HEK293 (cell line): ENCODE measurements around the gene ALAD.

Source experiments
- CTCF ChIA-PET: fragments of 350-600 bp; formaldehyde crosslinking; extraction: SDS; loops from one replicate; lab custom pipeline; 2021; ENCODE audit warnings: antibody characterized with exemption; lab: Yijun Ruan, JAX
- POLR2A ChIA-PET: fragments of 300-600 bp; formaldehyde crosslinking; extraction: SDS; loops from one replicate; lab custom pipeline; 2020; ENCODE audit warnings: antibody characterized with exemption, inconsistent platforms; lab: Yijun Ruan, JAX
- H3K27ac ChIP-seq: fragments of 200-500 bp; sonication (Bioruptor generic); 2 replicates; pipeline ENCODE4 v1.5.1; 2014; ENCODE audit warnings: low read depth, low read length, control low read depth, inconsistent platforms; ENCODE audit errors: extremely low read depth
- H3K36me3 ChIP-seq, 2 experiments: fragments of 200-500 bp in 1 of 2; sonication (Bioruptor generic) in 1 of 2; 1 replicate in 1 of 2; 2 replicates in 1 of 2; pipeline ENCODE4 v1.5.1; 2014 to 2017; ENCODE audit warnings: inconsistent platforms in 2 of 2, low read length in 2 of 2; ENCODE audit not compliant: control insufficient read depth in 2 of 2, insufficient read depth in 1 of 2
- H3K4me1 ChIP-seq: fragments of 200-500 bp; sonication (Bioruptor generic); 2 replicates; pipeline ENCODE4 v1.5.1; 2014; ENCODE audit warnings: mild to moderate bottlenecking, low read length, inconsistent platforms; ENCODE audit not compliant: control insufficient read depth, insufficient read depth
- H3K4me3 ChIP-seq: 2 replicates; pipeline ENCODE4 v1.5.1; 2011; ENCODE audit warnings: low read depth, mild to moderate bottlenecking, control low read depth, low read length, moderate library complexity
- H3K9me3 ChIP-seq: fragments of 200-500 bp; sonication (Bioruptor generic); 2 replicates; pipeline ENCODE4 v1.5.1; 2014; ENCODE audit warnings: low read depth, low read length, inconsistent platforms; ENCODE audit not compliant: control insufficient read depth, insufficient read depth
- PRDM1 ChIP-seq: fragments of 450-650 bp; formaldehyde crosslinking; IDR thresholded peaks from 2 replicates; pipeline ENCODE4; 2016; ENCODE audit warnings: missing biosample characterization, missing genetic modification characterization
- PRDM4 ChIP-seq: fragments of 450-650 bp; formaldehyde crosslinking; IDR thresholded peaks from 2 replicates; pipeline ENCODE4 v1.5.1; 2017; ENCODE audit warnings: missing biosample characterization, missing genetic modification characterization
- TCF7L2 ChIP-seq: IDR thresholded peaks from 2 replicates; pipeline ENCODE4 v1.6.1; 2011; ENCODE audit warnings: low read depth, mild to moderate bottlenecking, inconsistent platforms, low read length, moderate library complexity, borderline replicate concordance
- YY1 ChIP-seq: fragments of 450-650 bp; formaldehyde crosslinking; IDR thresholded peaks from 2 replicates; pipeline ENCODE4 v1.5.1; 2018; ENCODE audit warnings: missing biosample characterization, missing genetic modification characterization
- ZBTB21 ChIP-seq: fragments of 450-650 bp; formaldehyde crosslinking; IDR thresholded peaks from 2 replicates; pipeline ENCODE4 v1.5.1; 2017; ENCODE audit warnings: missing biosample characterization, missing genetic modification characterization
- ZBTB7A ChIP-seq: fragments of 450-650 bp; formaldehyde crosslinking; IDR thresholded peaks from 2 replicates; pipeline ENCODE4 v1.5.1; 2016; ENCODE audit warnings: low read depth, missing biosample characterization, missing genetic modification characterization
- ZNF132 ChIP-seq: fragments of 450-650 bp; formaldehyde crosslinking; IDR thresholded peaks from 2 replicates; pipeline ENCODE4 v1.5.1; 2017; ENCODE audit warnings: missing biosample characterization, missing genetic modification characterization, borderline replicate concordance
- ZNF138 ChIP-seq: fragments of 450-650 bp; formaldehyde crosslinking; IDR thresholded peaks from 2 replicates; pipeline ENCODE4 v1.5.1; 2016; ENCODE audit warnings: missing biosample characterization, missing genetic modification characterization, borderline replicate concordance
- ZNF19 ChIP-seq: fragments of 450-650 bp; formaldehyde crosslinking; IDR thresholded peaks from 2 replicates; pipeline ENCODE4; 2016; ENCODE audit warnings: missing biosample characterization, missing genetic modification characterization, low read depth
- ZNF221 ChIP-seq: fragments of 450-650 bp; formaldehyde crosslinking; IDR thresholded peaks from 2 replicates; pipeline ENCODE4 v1.5.1; 2017; ENCODE audit warnings: missing biosample characterization, missing genetic modification characterization, borderline replicate concordance
- ZNF248 ChIP-seq: fragments of 450-650 bp; formaldehyde crosslinking; IDR thresholded peaks from 2 replicates; pipeline ENCODE4 v1.5.1; 2017; ENCODE audit warnings: missing biosample characterization, missing genetic modification characterization
- ZNF292 ChIP-seq: fragments of 450-650 bp; formaldehyde crosslinking; IDR thresholded peaks from 2 replicates; pipeline ENCODE4 v1.5.1; 2016; ENCODE audit warnings: low read depth, missing biosample characterization, missing genetic modification characterization, borderline replicate concordance
- ZNF354C ChIP-seq: fragments of 450-650 bp; formaldehyde crosslinking; IDR thresholded peaks from 2 replicates; pipeline ENCODE4 v1.5.1; 2016; ENCODE audit warnings: missing biosample characterization, missing genetic modification characterization, low read depth, borderline replicate concordance
- ZNF37A ChIP-seq: fragments of 450-650 bp; IDR thresholded peaks from 2 replicates; pipeline ENCODE4 v1.5.1; 2018; ENCODE audit warnings: missing biosample characterization, missing genetic modification characterization
- ZNF433 ChIP-seq: fragments of 450-650 bp; formaldehyde crosslinking; IDR thresholded peaks from 2 replicates; pipeline ENCODE4 v1.5.1; 2016; ENCODE audit warnings: missing biosample characterization, missing genetic modification characterization, low read depth
- ZNF571 ChIP-seq: fragments of 450-650 bp; formaldehyde crosslinking; IDR thresholded peaks from 2 replicates; pipeline ENCODE4 v1.5.0; 2017; ENCODE audit warnings: missing biosample characterization, missing genetic modification characterization
- ZNF785 ChIP-seq: fragments of 450-650 bp; formaldehyde crosslinking; IDR thresholded peaks from 2 replicates; pipeline ENCODE4 v1.5.1; 2016; ENCODE audit warnings: missing biosample characterization, missing genetic modification characterization
- ZNF791 ChIP-seq: fragments of 450-650 bp; formaldehyde crosslinking; IDR thresholded peaks from 2 replicates; pipeline ENCODE4 v1.5.1; 2016; ENCODE audit warnings: missing biosample characterization, missing genetic modification characterization

Gene ALAD

GRCh38 chr9:113390192-113390960 is 10.7 kb downstream of the ALAD start:
- H3K9me3 ChIP-seq: no peaks in the 10 kb centered on the region
- POLR2A ChIA-PET: interaction anchor here (1.5 kb wide), 1 partner anchor 8 kb away, joined by 7 read pairs; no protein-coding TSS in a partner anchor
- no peak overlapping the region for H3K4me3 ChIP-seq
- no peaks in the 10 kb centered on the region for H3K4me1 ChIP-seq
- no peak overlapping the region for H3K27ac ChIP-seq
- TF ChIP-seq YY1 (tag by site-specific recombination) (no peak), ZNF354C (no peak)
- TF ChIP-seq, all 188 proteins: peak for 0
- CTCF ChIA-PET: no interaction called here
- H3K36me3 ChIP-seq: peaks cover 0 to 75% of the 10 kb centered on the region in 2 experiments; a peak in 1 of 3 replicates

- no peaks in the 10 kb centered on the region for H3K9me3 ChIP-seq
- H3K4me1 ChIP-seq: no peaks in the 10 kb centered on the region
- peaks cover 0 to 71% of the 10 kb centered on the region in 2 experiments; a peak in 1 of 3 replicates for H3K36me3 ChIP-seq
- TF ChIP-seq ZNF785 (tag by site-specific recombination) (no peak), ZNF433 (tag by site-specific recombination) (no peak), ZBTB7A (tag by site-specific recombination) (no peak), ZNF132 (tag by site-specific recombination) (no peak), ZNF138 (tag by site-specific recombination) (no peak), ZNF248 (tag by site-specific recombination) (no peak), ZBTB21 (tag by site-specific recombination) (no peak), ZNF37A (no peak), ZNF221 (no peak), ZNF571 (tag by site-specific recombination) (no peak), ZNF791 (no peak), ZNF19 (tag by site-specific recombination) (no peak)
- ChIA-PET POLR2A (interaction anchor here (0.7 to 1.5 kb wide), 2 partner anchors 9 to 13 kb away, joined by 3 to 7 read pairs; partner anchors contain the start of gene HDHD3), CTCF (no interaction called here)
- H3K27ac ChIP-seq: no peak overlapping the region
- H3K4me3 ChIP-seq: no peak overlapping the region
Measured at GRCh38 chr9:113389451-113389850, 11.6 kb downstream of the ALAD start.

GRCh38 chr9:113388833-113389232 is 12.3 kb downstream of the ALAD start:
- no peak overlapping the region for H3K27ac ChIP-seq
- no peaks in the 10 kb centered on the region for H3K4me1 ChIP-seq
- H3K36me3 ChIP-seq: peaks cover 0 to 71% of the 10 kb centered on the region in 2 experiments; a peak in 1 of 3 replicates
- POLR2A ChIA-PET: interaction anchor here (0.7 to 1.5 kb wide), 2 partner anchors 10 to 12 kb away, joined by 3 to 7 read pairs; partner anchors contain the start of gene HDHD3
- no peak overlapping the region for H3K4me3 ChIP-seq
- no peak for TF ChIP-seq TCF7L2
- no peak for TF ChIP-seq PRDM4
- TF ChIP-seq PRDM1 (tag by site-specific recombination): no peak
- no peak for TF ChIP-seq ZNF292
- TF ChIP-seq, all 188 proteins: peak for 0
- CTCF ChIA-PET: no interaction called here
- no peaks in the 10 kb centered on the region for H3K9me3 ChIP-seq
